ENCODE measurements around the gene CDH24.

DNA sequence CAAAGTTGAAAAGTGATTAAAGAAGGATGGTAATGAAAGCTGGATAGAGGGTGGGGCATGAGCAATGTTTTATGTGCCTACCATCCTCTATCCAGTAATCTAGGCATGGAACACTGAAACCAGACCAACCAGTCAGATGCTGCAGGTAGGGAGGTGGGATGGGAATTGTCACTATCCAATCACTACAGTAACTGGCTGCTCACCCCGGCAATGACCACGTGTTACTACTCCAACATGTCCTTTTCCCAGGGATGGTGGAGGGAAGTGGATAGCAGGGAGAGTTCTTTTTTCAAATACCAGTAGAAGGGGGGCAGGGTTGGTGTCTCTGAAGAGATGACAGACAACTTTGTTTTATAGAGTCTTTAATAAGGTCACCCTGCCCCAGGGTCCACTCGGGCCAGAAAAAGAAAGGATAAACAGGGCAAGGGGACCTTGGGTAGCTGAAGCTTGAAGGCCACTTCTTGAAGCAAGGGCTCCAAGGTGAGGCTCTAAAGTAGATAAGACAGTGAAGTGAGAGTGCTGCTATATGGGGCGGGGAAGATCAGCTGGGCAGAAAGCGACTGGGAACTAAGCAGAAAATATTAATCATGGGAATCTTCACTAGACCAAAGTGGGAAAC lies 14.7 kb upstream of the CDH24 start:
- TF ChIP-seq, protein P1, sequence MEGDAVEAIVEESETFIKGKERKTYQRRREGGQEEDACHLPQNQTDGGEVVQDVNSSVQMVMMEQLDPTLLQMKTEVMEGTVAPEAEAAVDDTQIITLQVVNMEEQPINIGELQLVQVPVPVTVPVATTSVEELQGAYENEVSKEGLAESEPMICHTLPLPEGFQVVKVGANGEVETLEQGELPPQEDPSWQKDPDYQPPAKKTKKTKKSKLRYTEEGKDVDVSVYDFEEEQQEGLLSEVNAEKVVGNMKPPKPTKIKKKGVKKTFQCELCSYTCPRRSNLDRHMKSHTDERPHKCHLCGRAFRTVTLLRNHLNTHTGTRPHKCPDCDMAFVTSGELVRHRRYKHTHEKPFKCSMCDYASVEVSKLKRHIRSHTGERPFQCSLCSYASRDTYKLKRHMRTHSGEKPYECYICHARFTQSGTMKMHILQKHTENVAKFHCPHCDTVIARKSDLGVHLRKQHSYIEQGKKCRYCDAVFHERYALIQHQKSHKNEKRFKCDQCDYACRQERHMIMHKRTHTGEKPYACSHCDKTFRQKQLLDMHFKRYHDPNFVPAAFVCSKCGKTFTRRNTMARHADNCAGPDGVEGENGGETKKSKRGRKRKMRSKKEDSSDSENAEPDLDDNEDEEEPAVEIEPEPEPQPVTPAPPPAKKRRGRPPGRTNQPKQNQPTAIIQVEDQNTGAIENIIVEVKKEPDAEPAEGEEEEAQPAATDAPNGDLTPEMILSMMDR (IDR thresholded peaks at IDR 0.05) = no peak
- TF ChIP-seq POLR2A (IDR thresholded peaks at IDR 0.05) = no peak

Measured in right lobe of liver (tissue), 4 donors.